GM18526 (cell line): ENCODE data around the gene PPP1R1B.

Experiments
- POLR2A ChIP-seq: IDR thresholded peaks from 3 replicates; pipeline ENCODE4 v1.6.1; 2011; ENCODE audit not compliant: insufficient read length; ENCODE audit errors: extremely low read depth

The PPP1R1B gene

DNA sequence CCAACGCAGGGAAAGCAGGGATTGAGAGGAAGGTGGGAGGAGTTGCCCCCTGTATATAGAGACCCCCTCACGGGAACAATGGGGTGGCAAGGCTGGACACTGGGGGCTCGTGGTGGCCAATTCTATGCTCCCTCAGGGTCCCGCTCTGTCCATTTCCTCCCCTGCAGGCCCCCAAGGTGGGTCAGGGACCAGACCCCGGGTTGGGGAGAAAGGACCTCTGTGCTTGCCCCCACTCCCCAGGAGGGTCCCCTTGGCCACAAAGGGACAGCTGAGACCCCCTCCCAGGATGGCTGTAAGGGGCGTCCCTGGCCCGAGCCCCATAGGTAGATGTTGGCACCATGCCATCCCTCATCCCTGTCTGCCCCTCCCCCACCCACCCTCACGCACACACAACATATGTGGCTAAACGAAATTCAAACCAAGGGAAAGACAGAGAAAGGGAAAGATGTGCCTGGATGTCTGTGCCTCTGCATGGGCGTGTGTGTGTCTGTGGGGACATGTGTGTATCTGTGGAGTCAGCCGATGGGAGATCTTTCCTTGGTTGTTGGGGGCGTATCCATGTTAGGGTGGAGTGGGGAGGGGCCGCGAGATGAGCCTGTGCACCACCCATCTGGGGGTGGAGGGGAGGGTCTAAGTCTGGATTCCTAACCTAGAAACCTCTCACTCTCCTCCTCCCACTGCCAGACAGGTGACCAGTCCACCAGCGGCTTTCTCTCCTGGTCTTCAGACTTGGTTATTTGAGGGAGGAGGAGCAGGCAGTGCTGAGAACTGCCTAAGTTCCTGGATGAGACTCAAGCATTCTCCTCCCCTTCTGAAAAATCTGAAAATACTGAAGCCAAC, 18.4 kb upstream of the PPP1R1B start:
- TF ChIP-seq POLR2A, result no peak

DNA sequence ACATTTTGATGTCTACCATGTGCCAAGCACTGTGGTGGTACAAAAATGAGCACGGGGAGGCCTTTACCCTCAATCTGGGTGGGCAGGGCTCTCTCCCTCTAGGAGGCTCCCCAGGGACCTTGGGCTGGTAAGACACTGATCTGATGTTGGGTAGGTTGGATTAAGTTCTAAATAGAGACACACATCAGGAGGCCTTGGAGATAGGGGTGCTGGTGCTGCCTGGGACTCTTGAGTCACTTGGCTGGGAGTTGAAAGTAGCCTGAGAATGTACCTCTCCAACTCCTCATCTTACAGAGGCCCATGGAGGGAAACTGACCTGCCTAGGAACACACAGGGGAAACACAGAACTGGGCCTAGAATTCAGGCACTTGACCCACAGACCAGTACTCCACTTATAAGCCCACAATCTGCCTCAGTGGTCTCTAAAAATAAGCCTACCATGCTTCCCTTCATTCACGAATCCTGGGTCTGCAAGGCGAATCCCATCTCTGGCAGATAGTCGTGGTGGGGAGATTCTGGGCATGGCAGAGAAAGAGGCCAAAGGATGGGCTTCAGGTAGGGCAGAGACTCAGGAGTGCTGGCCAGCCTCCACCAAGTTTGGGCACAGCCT, 17.2 kb upstream of the PPP1R1B start:
- no peak for TF ChIP-seq POLR2A

DNA sequence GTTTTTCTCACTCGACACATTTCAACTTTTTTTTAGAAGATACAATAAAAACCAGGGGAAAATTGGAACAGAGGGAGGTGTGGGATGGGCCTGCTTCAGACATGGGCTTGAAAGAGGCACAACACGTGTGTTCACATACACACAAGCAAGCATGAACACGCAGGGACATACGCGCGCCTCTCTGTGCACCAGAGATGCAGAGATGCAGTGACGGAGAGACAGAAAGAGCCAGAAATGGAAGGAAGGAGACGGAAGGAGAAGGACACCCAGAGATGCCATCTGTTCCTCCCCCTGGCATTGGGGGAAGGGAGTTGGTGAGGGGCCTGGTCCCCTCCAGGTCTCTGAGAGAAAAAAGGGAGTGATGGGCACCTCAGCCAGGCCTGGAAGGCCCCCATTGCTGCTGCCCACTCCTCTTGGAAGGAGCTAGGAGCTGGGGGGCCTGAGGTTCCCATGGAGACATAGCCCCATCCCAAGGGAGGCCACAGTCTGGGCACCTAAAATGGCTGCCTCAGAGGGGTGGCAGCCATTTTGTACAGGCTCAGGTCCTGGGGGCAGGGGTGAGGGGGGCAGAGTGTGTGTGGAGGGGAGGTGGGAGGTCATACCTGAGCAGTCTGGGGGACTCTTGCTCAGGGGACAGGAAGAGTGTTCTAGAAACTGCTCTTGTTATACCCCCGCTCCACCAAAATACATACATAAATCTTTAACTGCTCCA, 15.2 kb upstream of the PPP1R1B start:
- no peak for TF ChIP-seq POLR2A

DNA sequence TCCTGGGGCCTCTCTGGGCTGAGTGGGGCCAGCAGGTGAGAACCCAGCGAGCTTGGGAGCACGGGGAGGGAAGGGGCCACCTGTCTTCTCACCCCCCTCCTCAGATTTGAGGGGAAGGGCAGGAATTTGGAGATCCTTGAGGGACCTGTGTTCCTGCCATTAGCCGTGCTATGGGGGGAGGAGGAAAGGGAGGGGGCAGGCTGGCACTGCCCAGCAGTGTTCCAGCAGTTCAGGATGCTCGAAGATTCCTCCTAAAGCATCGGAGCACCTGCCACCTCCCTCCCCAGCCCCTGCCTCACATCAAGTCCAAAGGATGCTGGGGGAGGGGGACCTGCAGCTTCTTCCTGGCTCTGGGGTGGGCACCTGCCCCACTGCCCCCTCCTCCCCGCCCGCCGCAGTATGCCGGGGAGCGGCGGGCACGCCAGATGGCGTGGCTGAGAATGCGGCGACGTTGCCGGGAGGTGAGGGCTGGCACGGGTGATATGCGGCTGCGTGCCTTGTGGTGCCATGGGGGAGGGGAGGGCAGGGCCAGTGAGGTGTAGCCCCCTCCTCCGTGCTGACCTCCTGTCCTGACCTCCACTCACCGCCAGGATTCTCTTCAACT, 14.4 kb upstream of the PPP1R1B start:
- no peak for TF ChIP-seq POLR2A

DNA sequence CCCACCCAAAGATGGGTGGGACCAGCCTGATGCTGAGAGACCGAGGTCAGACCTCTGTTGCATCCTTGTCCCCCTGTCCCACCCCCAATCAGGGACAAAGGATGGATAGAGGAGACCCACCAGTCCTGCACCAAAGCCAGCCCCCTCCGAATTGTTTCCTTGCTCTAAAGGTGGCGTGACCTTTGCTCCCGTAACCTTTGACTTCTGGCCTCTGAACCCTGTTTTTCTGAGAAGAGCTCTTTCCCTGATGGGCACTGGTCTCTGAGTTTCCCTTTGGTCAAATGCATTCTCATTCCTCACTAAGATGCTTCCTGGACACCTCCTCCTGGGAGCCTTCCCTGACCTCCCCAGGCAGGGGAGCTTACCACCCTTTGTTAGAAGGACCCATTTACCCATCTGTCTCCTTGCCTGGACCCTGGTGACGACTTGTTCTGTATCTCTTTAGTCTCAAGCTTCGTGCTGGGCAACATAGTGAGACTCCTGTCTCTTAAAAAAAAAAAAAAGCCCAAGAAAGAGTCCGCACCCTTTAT, 13.8 kb upstream of the PPP1R1B start:
- no peak for TF ChIP-seq POLR2A

DNA sequence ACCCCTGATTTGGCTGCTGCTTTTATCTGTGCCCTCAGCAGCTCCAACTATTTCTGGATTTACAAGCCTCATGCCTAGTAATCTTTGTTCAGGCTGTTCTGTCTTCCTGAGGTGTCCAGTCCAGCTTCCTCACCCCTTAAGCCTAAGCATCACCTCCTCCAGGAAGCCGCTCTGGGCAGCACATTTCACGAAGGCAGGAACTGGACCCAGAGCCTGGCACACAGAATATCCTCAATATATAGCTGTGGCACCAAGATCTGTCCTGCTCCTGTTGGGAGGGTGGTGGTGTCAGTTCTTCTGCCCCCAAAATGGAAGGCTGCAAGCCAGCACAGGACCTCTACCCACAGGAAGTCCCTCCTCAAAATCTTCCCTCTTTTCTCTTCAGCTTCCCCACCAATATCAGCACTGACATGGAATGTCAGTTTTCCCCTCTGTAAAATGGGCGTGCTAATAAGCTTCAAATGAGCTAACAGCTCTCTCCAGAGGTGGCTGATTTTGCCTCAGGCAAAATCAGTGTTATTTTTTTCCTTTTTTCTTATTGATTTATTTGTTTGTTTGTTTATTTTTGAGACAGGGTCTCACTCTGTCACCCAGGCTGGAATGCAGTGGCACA, 12.1 kb upstream of the PPP1R1B start:
- no peak for TF ChIP-seq POLR2A

DNA sequence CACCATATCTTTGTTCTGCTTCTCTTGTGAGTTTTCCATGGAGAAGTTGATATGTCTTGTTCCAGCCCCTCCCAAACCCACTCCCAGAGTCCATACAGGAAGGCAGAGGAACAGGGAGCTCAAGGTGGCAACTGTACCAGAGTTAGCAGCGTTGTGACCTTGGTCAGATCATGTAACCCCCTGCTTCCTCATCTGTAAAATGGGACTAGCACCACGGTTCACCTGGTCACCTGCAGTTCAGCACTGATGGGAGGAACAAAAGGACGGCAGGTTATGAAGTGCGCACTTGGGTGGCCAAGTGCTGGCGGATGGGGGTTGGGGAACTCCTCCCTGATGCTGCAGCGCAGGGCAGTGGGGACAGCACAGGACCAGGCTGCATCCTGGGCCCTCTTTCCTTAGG, 11.3 kb upstream of the PPP1R1B start:
- no peak for TF ChIP-seq POLR2A

DNA sequence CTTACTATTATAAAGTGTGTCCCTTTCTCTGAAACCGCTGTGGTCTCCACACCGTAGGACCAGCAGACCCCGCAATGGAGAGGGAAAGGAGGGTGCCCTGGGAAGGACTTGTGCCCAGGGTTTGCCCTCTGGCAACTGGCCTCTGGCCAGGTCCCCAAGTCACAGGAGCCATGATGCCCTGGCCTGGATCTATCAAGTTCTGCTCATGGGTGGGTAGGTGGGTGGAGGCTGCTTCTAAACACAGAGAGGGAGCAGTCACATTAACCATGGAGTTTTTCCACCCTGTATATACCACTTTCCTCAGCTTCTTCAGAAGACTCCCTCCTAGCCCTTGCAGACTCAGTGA, 9.7 kb upstream of the PPP1R1B start:
- TF ChIP-seq POLR2A, result no peak

DNA sequence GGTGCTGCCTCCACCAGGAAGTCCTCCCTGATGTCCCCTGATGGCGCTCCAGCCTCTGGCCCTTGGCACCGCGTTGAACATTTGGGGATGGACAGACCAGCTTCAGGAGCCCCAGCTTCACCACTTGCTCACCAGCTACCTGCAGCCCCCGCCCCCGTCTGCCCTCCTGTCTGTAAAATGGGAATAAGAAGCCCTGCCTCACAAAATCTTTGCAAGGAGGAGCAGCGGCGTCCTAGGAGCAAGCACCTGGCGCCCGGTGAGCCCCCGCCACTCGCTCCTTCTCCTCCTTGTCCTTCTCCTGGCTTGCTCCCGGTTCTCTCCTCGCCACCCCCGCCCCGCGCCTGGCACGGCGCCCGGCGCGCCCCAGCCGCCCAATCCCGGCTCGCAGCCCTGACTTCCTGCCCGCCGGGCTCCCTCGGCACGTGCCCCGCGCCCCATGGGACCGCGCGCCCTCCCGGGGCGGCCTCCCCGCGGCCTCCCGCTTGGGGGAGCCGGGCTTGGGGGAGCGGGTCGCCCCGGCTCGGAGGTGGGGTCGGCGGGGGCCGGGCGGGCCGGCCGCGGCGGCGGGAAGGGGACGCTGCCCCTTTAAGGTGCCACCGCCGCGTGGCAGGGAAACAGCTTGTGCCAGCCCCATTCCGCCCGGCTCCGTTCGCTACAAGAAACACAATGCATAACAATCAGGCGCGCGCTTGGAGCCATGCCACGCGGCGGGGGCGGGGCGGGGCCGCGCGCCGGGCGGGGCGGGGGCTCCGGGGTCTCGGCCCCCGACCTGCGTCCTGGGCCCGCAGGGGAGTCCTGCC, 9.1 kb upstream of the PPP1R1B start:
- TF ChIP-seq POLR2A, result no peak

DNA sequence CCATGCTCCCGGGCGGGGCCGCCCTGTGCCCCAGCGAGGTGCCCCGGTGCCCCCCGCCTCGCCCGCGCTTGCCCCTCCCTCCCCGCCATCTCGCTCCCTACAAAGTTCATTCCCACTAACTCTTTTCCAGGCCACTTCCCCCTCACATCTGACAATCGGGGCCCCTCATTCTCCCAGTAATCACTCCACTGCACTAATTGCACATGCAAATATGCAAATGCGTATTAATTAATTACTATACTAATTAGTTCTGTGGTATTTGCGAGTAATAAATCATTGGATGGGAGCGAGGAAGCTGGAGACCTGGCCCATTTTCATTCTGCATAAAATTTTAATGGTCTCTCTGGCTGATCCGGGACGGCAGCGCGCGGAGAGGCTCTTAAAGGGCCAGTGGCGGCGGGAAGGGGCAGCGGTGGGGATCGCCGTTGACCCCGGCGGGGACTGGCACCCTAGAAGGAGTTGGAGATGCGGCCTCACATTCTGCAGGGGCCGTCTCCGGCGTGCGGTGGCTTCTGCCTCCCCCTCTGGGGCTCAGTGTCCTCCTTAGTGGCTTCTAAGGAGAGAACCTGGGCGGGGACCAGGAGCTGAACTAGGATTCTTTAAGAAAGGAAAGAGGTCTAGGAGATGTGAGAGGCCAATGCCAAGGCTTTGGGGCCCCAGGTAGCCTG, 8.4 kb upstream of the PPP1R1B start:
- TF ChIP-seq POLR2A, result no peak

DNA sequence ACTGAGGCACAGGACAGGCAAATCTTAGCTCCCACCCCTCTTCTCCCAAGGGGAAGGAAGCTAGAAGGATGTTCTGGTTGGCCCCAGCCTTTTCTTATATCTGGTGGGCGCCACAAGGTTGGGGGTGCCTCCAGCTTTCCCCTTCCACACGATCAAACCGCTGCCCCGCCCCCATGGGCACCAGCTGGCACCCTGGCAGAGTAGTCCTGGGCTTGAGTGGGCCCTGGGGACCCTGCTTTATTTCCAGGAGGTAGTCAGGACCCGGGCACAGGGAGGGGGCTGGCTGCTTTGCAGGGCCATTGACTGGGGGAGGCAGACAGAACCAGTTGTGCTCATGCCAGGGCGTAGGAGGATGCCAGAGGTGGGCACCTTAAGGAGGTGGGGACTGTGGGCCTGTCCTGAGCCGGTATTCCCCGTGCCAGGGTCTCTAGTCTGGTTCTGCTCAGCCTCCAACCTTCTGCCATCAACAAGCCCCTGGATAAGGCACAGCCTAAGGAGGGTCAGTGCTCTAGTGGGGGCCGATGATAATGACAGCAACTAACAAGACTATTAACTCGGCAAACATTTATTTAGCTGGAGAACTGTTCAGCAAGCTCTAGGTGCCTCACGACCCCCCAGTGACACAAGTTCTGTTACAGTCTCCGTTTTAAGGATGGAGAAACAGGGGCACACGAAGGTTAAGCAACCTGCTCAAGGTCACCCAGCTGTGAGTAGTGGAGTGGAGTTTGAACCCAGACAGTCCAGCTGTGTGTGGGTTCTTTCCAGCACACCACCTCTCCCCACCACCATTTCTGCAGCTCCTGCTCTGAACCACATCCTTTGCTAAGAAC, 7.6 kb upstream of the PPP1R1B start:
- TF ChIP-seq POLR2A, result no peak

DNA sequence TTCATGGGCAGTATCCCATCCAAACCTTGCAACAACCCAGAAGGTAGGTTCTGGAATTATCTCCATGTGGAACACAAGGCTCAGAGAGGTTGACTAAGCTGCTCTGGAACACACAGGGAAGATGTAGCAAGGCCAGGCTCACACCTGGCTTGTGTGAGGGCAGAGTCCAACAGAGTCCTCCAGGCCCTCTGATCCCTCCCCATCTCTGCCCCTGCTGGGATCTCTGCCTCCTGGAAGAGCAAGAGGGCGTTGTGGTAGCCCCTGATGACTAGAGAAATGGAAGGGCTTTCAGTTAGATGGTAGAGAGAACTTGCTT, 7.0 kb upstream of the PPP1R1B start:
- TF ChIP-seq POLR2A, result no peak
